H1 (cell line): ENCODE measurements around the gene TP53. TPM values are rescaled to one million over a fixed set of nuclear protein-coding genes. Genes with fewer than 3 reads are reported as not detected.

Source experiments
- ATF2 ChIP-seq: IDR thresholded peaks from 2 replicates; pipeline ENCODE4 v1.6.1; 2012; ENCODE audit warnings: low read length, inconsistent platforms
- CHD1 ChIP-seq: IDR thresholded peaks from 2 replicates; pipeline ENCODE4 v1.6.1; 2012; ENCODE audit warnings: low read depth, low read length, improper control_type of control experiment
- E2F6 ChIP-seq: IDR thresholded peaks from 2 replicates; pipeline ENCODE4 v1.6.1; 2012; ENCODE audit warnings: inconsistent platforms
- MAFK ChIP-seq: IDR thresholded peaks from 2 replicates; pipeline ENCODE4 v1.6.1; 2012; ENCODE audit warnings: low read depth, mild to moderate bottlenecking, improper control_type of control experiment, low read length
- RNF2 ChIP-seq: fragments of 200-900, 300-1000 bp; sonication (generic); IDR thresholded peaks from 2 replicates; pipeline ENCODE4 v1.7.1; 2016; ENCODE audit warnings: borderline replicate concordance, low read depth, mild to moderate bottlenecking, antibody characterized with exemption, low read length; ENCODE audit not compliant: poor library complexity, severe bottlenecking; ENCODE audit errors: missing control alignments
- SIN3A ChIP-seq, 2 experiments: IDR thresholded peaks in 1 of 2; conservative IDR thresholded peaks in 1 of 2; 2 replicates each; pipeline ENCODE4 v1.6.1; 2011 to 2012; ENCODE audit warnings: low read length in 2 of 2, improper control_type of control experiment in 1 of 2, low read depth in 1 of 2, mild to moderate bottlenecking in 1 of 2
- SP2 ChIP-seq: IDR thresholded peaks from 2 replicates; pipeline ENCODE4 v1.6.1; 2012; ENCODE audit warnings: mild to moderate bottlenecking, low read length, inconsistent platforms
- SUZ12 ChIP-seq: fragments of 200-600 bp; sonication (generic); IDR thresholded peaks from 2 replicates; pipeline ENCODE4 v1.6.1; 2012; ENCODE audit warnings: mild to moderate bottlenecking, inconsistent platforms, low read length, moderate library complexity, mixed read lengths
- polyA plus RNA-seq, 7 experiments: library from polyadenylated mRNA; depleted of rRNA in 3 of 7; stranded (reverse) in 5 of 7; unstranded in 2 of 7; fragments of >200 nt in 5 of 7; fragments of 200-250 nt in 2 of 7; gene quantifications; 1 replicate in 5 of 7; 2 replicates in 1 of 7; 4 replicates in 1 of 7; pipeline versions ENCODE4 v1.2.1 to v1.2.3, GENCODE V29; 2011 to 2013; ENCODE audit warnings: missing spikeins in 2 of 7, mixed read lengths in 2 of 7
- total RNA-seq: library from RNA; stranded (reverse); fragmentation: NEBNext Ultra II Directional; extraction: Animal tissue kit (Norgen Biotek cat#: 25700); gene quantifications from 2 replicates; pipeline ENCODE4 v1.2.1, GENCODE V29; 2021

The TP53 gene
- total and polyA plus RNA-seq, 2 of the 8 experiments (the other 6 are each of a cell fraction or from before 2014, with no cell fraction given), result 143 to 198 TPM

- TF ChIP-seq E2F6 (no peak), RNF2 (no peak), SP2 (no peak), SIN3A (conservative IDR thresholded peaks at IDR 0.05 in 1 of 2, IDR thresholded peaks at IDR 0.05 in 1 of 2; ENCODE audit: low read depth in 1 of 2, low read length in 2 of 2) (peak in 1 of 2 experiments; percentile 57; a peak in 1 of 4 replicates), CHD1 (no peak), SUZ12 (no peak), MAFK (no peak), ATF2 (no peak)
Measured at GRCh38 chr17:7634384-7634783, 52.9 kb downstream of the TP53 start (continued).
